DOHH2 (cell line): ENCODE results near the gene DCLK2.

Source experiments
- CTCF ChIP-seq: fragments of 200-600 bp; sonication (generic); IDR thresholded peaks from one replicate; pipeline ENCODE4 v1.5.1; 2014; ENCODE audit warnings: antibody characterized with exemption, mild to moderate bottlenecking, low read depth, low read length; ENCODE audit not compliant: poor library complexity, severe bottlenecking
- EZH2phosphoT487 ChIP-seq: fragments of 200-600 bp; sonication (generic); IDR thresholded peaks from 2 replicates; pipeline ENCODE4 v1.6.1; 2017; ENCODE audit warnings: borderline replicate concordance, mild to moderate bottlenecking, antibody characterized with exemption, low read length, moderate library complexity, mixed read lengths

GRCh38 chr4:150145090-150145945, 67.1 kb downstream of the DCLK2 start:
- TF ChIP-seq CTCF: no peak
- no peak for TF ChIP-seq EZH2phosphoT487
